H9 (cell line): ENCODE data around the gene SLC7A4. TPM values are rescaled to one million over a fixed set of nuclear protein-coding genes. Genes with fewer than 3 reads are reported as not detected.
"Not testable (repeated sequence)": the region's sequence is repeated elsewhere in the genome, so short reads cannot be mapped to it uniquely, and the experiment has no call there.

Experiments
- DNase-seq: peaks from one replicate; pipeline ENCODE4 v3.0.0-alpha.2; 2017
- H2AFZ ChIP-seq: one replicate; pipeline ENCODE4 v1.6.1; 2013; ENCODE audit warnings: mild to moderate bottlenecking, low read length, control low read depth, moderate library complexity
- H2AK5ac ChIP-seq: 2 replicates; pipeline ENCODE4 v1.6.1; 2013; ENCODE audit warnings: low read length, control low read depth, mixed read lengths; ENCODE audit not compliant: insufficient read length
- H2BK120ac ChIP-seq: one replicate; pipeline ENCODE4 v1.6.1; 2013; ENCODE audit warnings: low read depth, mild to moderate bottlenecking, low read length, control low read depth, inconsistent platforms; ENCODE audit not compliant: poor library complexity, severe bottlenecking
- H2BK12ac ChIP-seq: 2 replicates; pipeline ENCODE4 v1.6.1; 2013; ENCODE audit warnings: low read length, control low read depth, mixed read lengths, low read depth; ENCODE audit not compliant: insufficient read length
- H2BK15ac ChIP-seq: 2 replicates; pipeline ENCODE4 v1.6.1; 2013; ENCODE audit warnings: low read depth, low read length, control low read depth
- H2BK20ac ChIP-seq: one replicate; pipeline ENCODE4 v1.6.1; 2013; ENCODE audit warnings: low read depth, mild to moderate bottlenecking, low read length, control low read depth, inconsistent platforms; ENCODE audit not compliant: poor library complexity, severe bottlenecking
- H2BK5ac ChIP-seq: 2 replicates; pipeline ENCODE4 v1.6.1; 2013; ENCODE audit warnings: low read length, control low read depth, mixed read lengths; ENCODE audit not compliant: insufficient read length
- H3K14ac ChIP-seq: 2 replicates; pipeline ENCODE4 v1.6.1; 2013; ENCODE audit warnings: low read length, control low read depth; ENCODE audit not compliant: insufficient read depth
- H3K18ac ChIP-seq: 2 replicates; pipeline ENCODE4 v1.6.1; 2013; ENCODE audit warnings: low read depth, mild to moderate bottlenecking, mixed read lengths, low read length, control low read depth; ENCODE audit not compliant: insufficient read length
- H3K23ac ChIP-seq: 2 replicates; pipeline ENCODE4 v1.6.1; 2013; ENCODE audit warnings: low read length, control low read depth, mixed read lengths, low read depth; ENCODE audit not compliant: insufficient read length
- H3K23me2 ChIP-seq: 2 replicates; pipeline ENCODE4 v1.6.1; 2013; ENCODE audit warnings: low read depth, mild to moderate bottlenecking, mixed read lengths, low read length, control low read depth; ENCODE audit not compliant: insufficient read length, poor library complexity, severe bottlenecking
- H3K27ac ChIP-seq: 2 replicates; pipeline ENCODE4 v1.5.1; 2013; ENCODE audit warnings: low read length, control low read depth, mixed read lengths, low read depth; ENCODE audit not compliant: insufficient read length
- H3K27me3 ChIP-seq: 2 replicates; pipeline ENCODE4 v1.6.1; 2013; ENCODE audit warnings: low read length, control low read depth, inconsistent platforms; ENCODE audit not compliant: insufficient read depth
- H3K4ac ChIP-seq: 2 replicates; pipeline ENCODE4 v1.6.1; 2013; ENCODE audit warnings: low read depth, mild to moderate bottlenecking, control low read depth, inconsistent platforms, low read length, moderate library complexity
- H3K4me1 ChIP-seq: 2 replicates; pipeline ENCODE4 v1.6.1; 2013; ENCODE audit warnings: low read length, control low read depth, inconsistent platforms; ENCODE audit not compliant: insufficient read depth
- H3K4me2 ChIP-seq: 2 replicates; pipeline ENCODE4 v1.6.1; 2013; ENCODE audit warnings: low read length, control low read depth, mixed read lengths; ENCODE audit not compliant: insufficient read length, insufficient read depth
- H3K56ac ChIP-seq: 2 replicates; pipeline ENCODE4 v1.6.1; 2013; ENCODE audit warnings: low read depth, mild to moderate bottlenecking, mixed read lengths, low read length, control low read depth; ENCODE audit not compliant: insufficient read length
- H3K79me1 ChIP-seq: 2 replicates; pipeline ENCODE4 v1.6.1; 2013; ENCODE audit warnings: low read depth, mild to moderate bottlenecking, moderate library complexity, low read length, control low read depth, inconsistent platforms; ENCODE audit not compliant: insufficient read depth, poor library complexity, severe bottlenecking
- H3K79me2 ChIP-seq: 2 replicates; pipeline ENCODE4 v1.6.1; 2013; ENCODE audit warnings: low read length, control low read depth, inconsistent platforms; ENCODE audit not compliant: insufficient read depth
- H3K9ac ChIP-seq: 2 replicates; pipeline ENCODE4 v1.6.1; 2013; ENCODE audit warnings: low read length, control low read depth, mixed read lengths; ENCODE audit not compliant: insufficient read length; ENCODE audit errors: extremely low read depth
- H3K9me3 ChIP-seq: one replicate; pipeline ENCODE4 v1.6.1; 2013; ENCODE audit warnings: low read depth, low read length, inconsistent platforms; ENCODE audit not compliant: control insufficient read depth
- H3T11ph ChIP-seq: one replicate; pipeline ENCODE4 v1.6.1; 2013; ENCODE audit warnings: mild to moderate bottlenecking, low read length, control low read depth, inconsistent platforms
- H4K20me1 ChIP-seq: one replicate; pipeline ENCODE4 v1.6.1; 2013; ENCODE audit not compliant: control insufficient read depth, insufficient read length, insufficient read depth
- H4K5ac ChIP-seq: 2 replicates; pipeline ENCODE4 v1.6.1; 2013; ENCODE audit warnings: low read depth, mild to moderate bottlenecking, mixed read lengths, low read length, control low read depth; ENCODE audit not compliant: insufficient read length
- H4K8ac ChIP-seq: replicated peaks from 2 replicates; pipeline ENCODE4 v1.6.1; 2013; ENCODE audit warnings: low read length, control low read depth, mixed read lengths, low read depth; ENCODE audit not compliant: insufficient read length
- H4K91ac ChIP-seq: 2 replicates; pipeline ENCODE4 v1.6.1; 2013; ENCODE audit warnings: low read depth, mild to moderate bottlenecking, moderate library complexity, mixed read lengths, low read length, control low read depth; ENCODE audit not compliant: insufficient read length
- H3K27ac Mint-ChIP-seq, 3 experiments: 2 replicates in 2 of 3; 3 replicates in 1 of 3; pipeline ENCODE4 v1.8.0; 2020 to 2021; ENCODE audit warnings: mixed read lengths in 3 of 3, mild to moderate bottlenecking in 1 of 3, moderate library complexity in 1 of 3
- H3K27me3 Mint-ChIP-seq: 2 replicates; pipeline ENCODE4 v1.8.0; 2021; ENCODE audit warnings: low read depth, mild to moderate bottlenecking, moderate library complexity, mixed read lengths
- H3K36me3 Mint-ChIP-seq, 3 experiments: 2 replicates in 2 of 3; 3 replicates in 1 of 3; pipeline ENCODE4 v1.8.0; 2020 to 2021; ENCODE audit warnings: low read depth in 3 of 3, mixed read lengths in 3 of 3; ENCODE audit not compliant: insufficient read depth in 1 of 3
- H3K4me1 Mint-ChIP-seq, 2 experiments: 2 replicates each; pipeline ENCODE4 v1.8.0; 2020; ENCODE audit warnings: mixed read lengths in 2 of 2
- H3K4me3 Mint-ChIP-seq, 2 experiments: 2 replicates in 1 of 2; 3 replicates in 1 of 2; pipeline ENCODE4 v1.8.0; 2020 to 2021; ENCODE audit warnings: mild to moderate bottlenecking in 2 of 2, mixed read lengths in 2 of 2, moderate library complexity in 1 of 2
- H3K9me3 Mint-ChIP-seq, 2 experiments: 2 replicates in 1 of 2; 3 replicates in 1 of 2; pipeline ENCODE4 v1.8.0; 2020; ENCODE audit warnings: mild to moderate bottlenecking in 2 of 2, mixed read lengths in 2 of 2, moderate library complexity in 1 of 2
- CTCF ChIP-seq: fragments of 200-600 bp; sonication (generic); conservative IDR thresholded peaks from 3 replicates; pipeline ENCODE4 v1.8.0; 2021; ENCODE audit warnings: antibody characterized with exemption, mild to moderate bottlenecking
- WGBS: extraction: QIAGEN DNeasy Blood & Tissue Kit; methylation state at CpG from one replicate; pipeline ENCODE4 v1.1.7; 2013; ENCODE audit warnings: missing lambda C conversion rate, low lambda C conversion rate, mixed read lengths; ENCODE audit not compliant: insufficient read length; ENCODE audit errors: extremely low coverage; 5-methylcytosine and 5-hydroxymethylcytosine counted together
- total RNA-seq: library from RNA; stranded (reverse); gene quantifications from 2 replicates; pipeline ENCODE4 v1.2.1, GENCODE V29; 2021

SLC7A4 gene
- total RNA-seq, 1 experiment from 2014 or later = 0.09 TPM

DNA sequence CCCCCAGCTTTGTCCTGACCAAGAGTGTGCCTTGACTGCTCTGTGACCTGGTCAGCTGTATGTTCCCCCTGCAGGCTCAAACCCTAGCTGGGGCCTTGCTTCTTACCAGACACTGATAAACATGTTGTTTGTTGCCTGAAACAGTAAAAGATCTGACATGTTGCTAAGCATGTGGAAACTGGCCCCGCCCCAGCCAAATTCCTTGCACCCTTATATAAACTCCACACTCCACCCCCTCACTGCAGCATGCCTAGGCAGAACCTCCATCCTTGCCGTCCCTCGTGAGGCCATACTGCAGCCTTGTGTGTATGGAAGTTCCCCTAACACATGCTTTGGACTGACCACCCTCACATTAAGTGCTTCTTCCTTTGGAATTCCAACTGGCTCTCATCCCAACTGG is 40.7 kb upstream of the SLC7A4 start:
- H2AFZ ChIP-seq = no peak overlapping the region
- no peak for TF ChIP-seq CTCF
- H3T11ph ChIP-seq = no peak overlapping the region
- no peak overlapping the region for H2BK5ac ChIP-seq
- H2AK5ac ChIP-seq = no peak overlapping the region
- no peak overlapping the region for H4K91ac ChIP-seq
- no peak overlapping the region for H3K14ac ChIP-seq
- H3K9ac ChIP-seq = no peak overlapping the region
- no peaks in the 10 kb centered on the region for H3K79me1 ChIP-seq
- H3K4ac ChIP-seq = no peak overlapping the region
- no peak overlapping the region for H3K27ac ChIP-seq
- Mint-ChIP-seq H3K4me3 (no peak overlapping the region), H3K9me3 (peaks cover 0 to 2% of the 10 kb centered on the region in 2 experiments; a peak in 1 of 5 replicates), H3K27me3 (peaks cover 9% of the 10 kb centered on the region), H3K36me3 (no peaks in the 10 kb centered on the region; a peak in 2 of 7 replicates), H3K27ac (no peak overlapping the region), H3K4me1 (no peaks in the 10 kb centered on the region)
- no peaks in the 10 kb centered on the region for H3K23me2 ChIP-seq
- H4K5ac ChIP-seq = no peak overlapping the region
- H2BK15ac ChIP-seq = no peak overlapping the region
- no CpG with 5 or more reads among the region's 3 CpGs for WGBS
- H2BK120ac ChIP-seq = no peak overlapping the region
- no peak overlapping the region for H3K23ac ChIP-seq
- no peaks in the 10 kb centered on the region for H3K9me3 ChIP-seq
- no peaks in the 10 kb centered on the region for H3K27me3 ChIP-seq
- H2BK20ac ChIP-seq = no peak overlapping the region
- no peaks in the 10 kb centered on the region for H3K4me1 ChIP-seq
- H3K56ac ChIP-seq = no peak overlapping the region
- DNase-seq = no peak
- H3K79me2 ChIP-seq = no peaks in the 10 kb centered on the region
- H3K18ac ChIP-seq = no peak overlapping the region
- H4K8ac ChIP-seq = no peak overlapping the region
- H4K20me1 ChIP-seq = no peaks in the 10 kb centered on the region
- no peak overlapping the region for H3K4me2 ChIP-seq
- no peak overlapping the region for H2BK12ac ChIP-seq

GRCh38 chr22:21071796-21072195 is 39.4 kb upstream of the SLC7A4 start:
- H3K56ac ChIP-seq, H3K4me1 Mint-ChIP-seq, H3K27ac Mint-ChIP-seq, H2BK20ac ChIP-seq, H3K14ac ChIP-seq, H3K27ac ChIP-seq, H2BK120ac ChIP-seq, H3K9me3 ChIP-seq, H4K20me1 ChIP-seq, H2BK12ac ChIP-seq, H3K4ac ChIP-seq, H3K79me2 ChIP-seq, H3K36me3 Mint-ChIP-seq, H4K8ac ChIP-seq, H2AK5ac ChIP-seq, H3K9me3 Mint-ChIP-seq, H2BK5ac ChIP-seq, DNase-seq, H3K9ac ChIP-seq, H3K4me3 Mint-ChIP-seq, H4K5ac ChIP-seq, H3T11ph ChIP-seq, H3K27me3 ChIP-seq, H3K4me1 ChIP-seq, H3K23me2 ChIP-seq, H3K18ac ChIP-seq, H3K4me2 ChIP-seq, H4K91ac ChIP-seq, H2BK15ac ChIP-seq, H2AFZ ChIP-seq, H3K27me3 Mint-ChIP-seq, H3K79me1 ChIP-seq, H3K23ac ChIP-seq: not testable (repeated sequence)
- no CpG with 5 or more reads among the region's 8 CpGs for WGBS
